Prostate gland (tissue), 2 donors: ENCODE results near the gene SFXN3. TPM values are rescaled to one million over a fixed set of nuclear protein-coding genes. Genes with fewer than 3 reads are reported as not detected.

ENCODE experiments used
- DNase-seq: peaks from one replicate; pipeline ENCODE4 v3.0.0-alpha.2; 2019; ENCODE audit warnings: low spot score
- H3K27ac ChIP-seq, 2 donors: fragments of 200-600 bp; sonication (generic); 2 replicates each; pipeline ENCODE4 v1.5.1; 2017 to 2019
- H3K27me3 ChIP-seq: fragments of 200-600 bp; sonication (generic); replicated peaks from 2 replicates; pipeline ENCODE4 v1.5.1; 2019; ENCODE audit not compliant: insufficient read depth
- H3K36me3 ChIP-seq, 2 donors: fragments of 200-600 bp; sonication (generic); 1 replicate in 1 of 2; 2 replicates in 1 of 2; pipeline versions ENCODE4 v1.5.1 to v1.8.1; 2017 to 2019
- H3K4me1 ChIP-seq: fragments of 200-600 bp; sonication (generic); replicated peaks from 2 replicates; pipeline ENCODE4 v1.5.1; 2019
- H3K4me3 ChIP-seq, 2 donors: fragments of 200-600 bp; sonication (generic); 2 replicates each; pipeline ENCODE4 v1.5.1; 2017 to 2019
- H3K9me3 ChIP-seq: fragments of 200-600 bp; sonication (generic); 2 replicates; pipeline ENCODE4 v1.5.1; 2017
- POLR2A ChIP-seq: fragments of 450-650 bp; IDR thresholded peaks from one replicate; pipeline ENCODE4 v1.6.1; 2016; ENCODE audit warnings: antibody characterized with exemption, mild to moderate bottlenecking
- POLR2AphosphoS5 ChIP-seq: sonication (generic); formaldehyde crosslinking; IDR thresholded peaks from one replicate; pipeline ENCODE4 v1.6.1; 2017; ENCODE audit warnings: antibody characterized with exemption
- WGBS: methylation state at CpG from one replicate; pipeline ENCODE4 v1.1.5; 2018; 5-methylcytosine and 5-hydroxymethylcytosine counted together
- intact Hi-C: fragments of 100-400 bp; cut with DNase I; formaldehyde crosslinking; loops from one replicate; pipeline ENCODE4 v1.14.2; 2022
- total RNA-seq, 2 donors: library from RNA; depleted of rRNA; stranded (reverse); fragments of >200 nt; gene quantifications; one replicate each; pipeline ENCODE4 v1.1.0, GENCODE V29; 2016
- TF ChIP-seq, protein P1 (sequence below), 4 experiments: fragments of 200-600 bp in 2 of 4; fragments of 450-650 bp in 2 of 4; sonication (generic) in 2 of 4; IDR thresholded peaks; 1 replicate in 3 of 4; 2 replicates in 1 of 4; pipeline ENCODE4 v1.5.1; 2016 to 2019; ENCODE audit warnings: antibody characterized with exemption in 4 of 4, mild to moderate bottlenecking in 2 of 4, moderate library complexity in 2 of 4

SFXN3 gene
- total RNA-seq, 2 donors from 2014 or later = 20.7 to 65.4 TPM

DNA sequence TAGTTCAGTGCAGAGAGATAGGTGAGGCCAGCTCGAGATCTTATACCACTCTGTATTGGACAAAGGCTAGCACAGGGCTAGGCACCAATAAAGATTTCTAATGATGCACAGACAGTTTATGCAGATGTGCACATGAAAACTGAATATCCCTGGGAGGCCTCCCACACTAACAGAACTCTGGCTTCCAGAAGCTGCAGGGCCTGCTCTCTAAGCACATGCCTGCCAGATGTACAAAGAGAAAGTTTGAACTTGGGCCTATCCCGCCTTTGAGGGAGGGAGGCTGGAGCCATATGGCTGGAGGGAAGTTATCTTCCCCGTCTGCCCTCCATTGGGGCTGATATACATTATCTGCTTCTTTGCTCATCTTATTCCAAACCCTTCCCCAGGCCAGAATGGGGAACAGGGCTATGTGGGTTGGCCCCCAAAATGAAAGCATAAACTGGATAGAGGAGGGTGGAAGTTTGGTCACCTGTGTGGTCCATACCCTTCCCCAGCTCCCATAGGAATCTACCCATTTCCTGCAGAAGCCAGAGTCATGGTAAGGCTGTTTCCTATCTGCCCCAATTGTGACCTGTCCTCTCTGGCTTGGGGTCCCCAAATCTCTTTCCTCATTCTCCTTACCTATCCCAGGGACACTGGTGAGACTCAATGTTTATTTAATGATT is 34.6 kb downstream of the SFXN3 start:
- Histone ChIP-seq H3K9me3 (no peaks in the 10 kb centered on the region), H3K27me3 (no peaks in the 10 kb centered on the region), H3K4me1 (peaks cover 5% of the 10 kb centered on the region), H3K4me3 (peak overlapping the region; percentile 38 to 47), H3K36me3 (no peaks in the 10 kb centered on the region), H3K27ac (peak overlapping the region; percentile 82 to 85)
- WGBS = 63% methylated on average over 3 of the region's 3 CpGs
- TF ChIP-seq POLR2A = no peak
- intact Hi-C loops = loop anchor here (2.0 to 5.0 kb wide), 2 partner anchors 25 to 33 kb away; partner anchors contain the start of genes PDZD7 and SFXN3
- DNase-seq = no peak

DNA sequence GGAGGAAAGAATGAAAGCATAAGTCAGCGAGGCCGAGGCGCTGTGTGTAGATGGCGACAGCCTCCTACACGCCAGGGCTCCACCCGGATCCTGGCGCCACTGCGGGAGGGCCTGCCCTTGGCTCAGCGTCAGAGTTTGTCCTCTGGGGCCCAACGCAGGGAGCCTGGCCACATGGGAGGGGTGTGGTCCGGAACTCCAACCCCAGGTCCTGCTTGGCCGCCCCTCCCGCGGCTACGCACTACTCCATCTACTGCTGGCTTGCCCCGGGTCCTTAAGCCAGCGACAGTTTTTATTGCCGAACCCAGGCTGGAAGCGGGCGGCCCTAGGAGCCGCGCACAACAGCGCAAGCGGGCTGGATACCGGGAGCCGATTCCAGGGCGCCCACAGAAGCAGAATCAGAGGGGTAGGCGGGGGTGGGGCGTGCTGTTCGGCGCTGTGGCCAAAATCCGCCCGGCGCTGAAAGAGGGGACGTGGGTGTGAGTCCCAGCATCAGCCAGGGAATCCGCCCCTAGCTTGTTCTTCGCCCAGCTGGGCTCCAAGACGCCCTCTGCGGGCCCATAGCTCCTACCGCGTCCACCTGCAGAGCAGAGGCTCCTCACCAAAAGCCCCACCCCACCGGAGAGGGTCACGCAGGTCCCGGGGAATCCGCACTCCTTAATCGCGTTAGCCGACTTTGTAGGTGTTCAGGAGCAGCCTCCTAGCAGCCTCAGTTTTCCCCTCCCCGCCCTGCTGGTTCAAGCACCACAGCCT is 35.3 kb downstream of the SFXN3 start:
- Histone ChIP-seq H3K9me3 (no peaks in the 10 kb centered on the region), H3K36me3 (no peaks in the 10 kb centered on the region), H3K27ac (peak overlapping the region; percentile 82 to 85), H3K4me3 (peak overlapping the region; percentile 38 to 47), H3K4me1 (peaks cover 5% of the 10 kb centered on the region), H3K27me3 (no peaks in the 10 kb centered on the region)
- peak; percentile 14 for TF ChIP-seq POLR2A
- TF ChIP-seq POLR2AphosphoS5 = peak; percentile 36
- TF ChIP-seq, protein P1, sequence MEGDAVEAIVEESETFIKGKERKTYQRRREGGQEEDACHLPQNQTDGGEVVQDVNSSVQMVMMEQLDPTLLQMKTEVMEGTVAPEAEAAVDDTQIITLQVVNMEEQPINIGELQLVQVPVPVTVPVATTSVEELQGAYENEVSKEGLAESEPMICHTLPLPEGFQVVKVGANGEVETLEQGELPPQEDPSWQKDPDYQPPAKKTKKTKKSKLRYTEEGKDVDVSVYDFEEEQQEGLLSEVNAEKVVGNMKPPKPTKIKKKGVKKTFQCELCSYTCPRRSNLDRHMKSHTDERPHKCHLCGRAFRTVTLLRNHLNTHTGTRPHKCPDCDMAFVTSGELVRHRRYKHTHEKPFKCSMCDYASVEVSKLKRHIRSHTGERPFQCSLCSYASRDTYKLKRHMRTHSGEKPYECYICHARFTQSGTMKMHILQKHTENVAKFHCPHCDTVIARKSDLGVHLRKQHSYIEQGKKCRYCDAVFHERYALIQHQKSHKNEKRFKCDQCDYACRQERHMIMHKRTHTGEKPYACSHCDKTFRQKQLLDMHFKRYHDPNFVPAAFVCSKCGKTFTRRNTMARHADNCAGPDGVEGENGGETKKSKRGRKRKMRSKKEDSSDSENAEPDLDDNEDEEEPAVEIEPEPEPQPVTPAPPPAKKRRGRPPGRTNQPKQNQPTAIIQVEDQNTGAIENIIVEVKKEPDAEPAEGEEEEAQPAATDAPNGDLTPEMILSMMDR (IDR thresholded peaks at IDR 0.05) = peak in 2 of 4 experiments; percentile 48 to 59
- intact Hi-C loops = loop anchor here (2.0 to 5.0 kb wide), 2 partner anchors 26 to 34 kb away; partner anchors contain the start of genes PDZD7 and SFXN3
- 2% methylated on average over 46 of the region's 49 CpGs for WGBS
- peak; percentile 66 for DNase-seq

DNA sequence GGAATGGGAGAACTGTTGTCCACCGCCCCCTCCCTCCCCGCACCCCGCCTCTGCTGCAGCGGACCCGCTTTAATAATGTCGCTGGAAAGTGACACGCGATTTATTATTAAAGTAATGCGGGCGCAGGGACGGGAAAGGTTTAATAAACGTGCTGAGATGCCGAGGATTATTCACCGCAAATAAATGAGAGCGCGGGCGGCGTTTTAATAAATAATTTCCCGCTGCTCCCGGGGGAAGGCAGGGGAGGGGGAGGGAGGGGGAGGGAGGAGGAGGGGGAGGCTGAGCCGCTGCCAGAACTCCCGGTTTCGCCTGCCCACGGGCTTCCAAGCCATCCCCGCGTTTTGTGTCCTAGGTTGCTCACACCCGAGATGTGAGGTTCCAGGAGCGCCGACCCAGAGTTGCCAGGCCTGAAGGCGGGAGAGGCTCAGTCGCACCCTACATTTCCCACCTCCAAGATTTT is 35.9 kb downstream of the SFXN3 start:
- peak overlapping the region; percentile 38 to 47 for H3K4me3 ChIP-seq
- intact Hi-C loops = loop anchor here (2.0 to 5.0 kb wide), 2 partner anchors 26 to 35 kb away; partner anchors contain the start of genes PDZD7 and SFXN3
- no peaks in the 10 kb centered on the region for H3K27me3 ChIP-seq
- DNase-seq = no peak
- no peaks in the 10 kb centered on the region for H3K36me3 ChIP-seq
- peak overlapping the region; percentile 82 to 85 for H3K27ac ChIP-seq
- H3K4me1 ChIP-seq = peaks cover 5% of the 10 kb centered on the region
- 1% methylated on average over 31 of the region's 31 CpGs for WGBS
- H3K9me3 ChIP-seq = no peaks in the 10 kb centered on the region
- TF ChIP-seq POLR2A (no peak), POLR2AphosphoS5 (no peak)
- TF ChIP-seq, protein P1 (IDR thresholded peaks at IDR 0.05) = no peak

DNA sequence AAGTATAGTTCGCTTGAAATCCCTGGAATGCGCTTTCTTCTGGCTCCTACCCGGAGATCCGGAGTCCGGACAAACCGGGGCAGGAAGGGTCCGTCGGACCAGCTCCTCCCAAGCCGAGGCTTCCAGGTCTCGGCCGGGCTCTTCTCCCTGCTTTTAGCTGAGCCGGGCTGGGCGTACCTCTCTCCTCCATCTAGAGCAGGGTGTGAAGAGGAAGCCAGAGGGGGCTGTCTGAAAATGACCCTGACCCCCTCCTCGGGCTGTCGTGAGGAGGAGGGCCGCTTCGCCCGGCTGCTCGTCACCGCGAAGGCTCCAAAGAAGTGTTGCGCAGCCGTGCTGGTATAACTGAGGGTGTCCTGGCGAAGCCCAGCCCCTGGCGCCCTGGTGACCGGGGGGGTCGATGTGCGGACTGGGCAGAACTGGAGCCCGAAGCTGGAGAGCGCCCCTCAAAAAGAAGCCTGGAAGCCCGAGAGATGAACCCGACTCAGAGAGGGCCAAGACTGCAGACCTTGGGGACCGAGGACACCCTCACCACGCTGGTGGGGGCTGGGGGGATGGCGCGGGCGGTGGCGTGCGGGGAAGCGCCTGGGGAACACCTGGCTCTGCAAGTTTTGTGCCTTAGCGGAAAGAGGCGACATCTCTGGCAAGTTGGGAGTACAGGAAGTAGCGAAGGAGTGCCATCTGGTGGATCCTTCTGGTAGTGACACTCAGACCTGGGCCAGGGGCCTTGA is 36.5 kb downstream of the SFXN3 start:
- peak; percentile 78 for DNase-seq
- intact Hi-C loops = loop anchor here (2.0 to 5.0 kb wide), 2 partner anchors 27 to 35 kb away; partner anchors contain the start of genes PDZD7 and SFXN3
- Histone ChIP-seq H3K4me1 (peaks cover 5% of the 10 kb centered on the region), H3K27me3 (no peaks in the 10 kb centered on the region), H3K9me3 (no peaks in the 10 kb centered on the region), H3K4me3 (peak overlapping the region; percentile 38 to 47), H3K36me3 (no peaks in the 10 kb centered on the region), H3K27ac (peak overlapping the region; percentile 82 to 85)
- WGBS = 1% methylated on average over 40 of the region's 43 CpGs
- TF ChIP-seq, protein P1 (IDR thresholded peaks at IDR 0.05) = peak; percentile 73 to 96 (median 92)
- TF ChIP-seq POLR2AphosphoS5 = peak; percentile 76
- TF ChIP-seq POLR2A = no peak
